SIG-M5 (cell line): ENCODE results near the gene ZDHHC14.
"Not testable (repeated sequence)": the region's sequence is repeated elsewhere in the genome, so short reads cannot be mapped to it uniquely, and the experiment has no call there.

Experiments used
- DNase-seq: peaks from one replicate; lab custom pipeline; 2025; lab: John Stamatoyannopoulos, UW

ZDHHC14 gene

DNA sequence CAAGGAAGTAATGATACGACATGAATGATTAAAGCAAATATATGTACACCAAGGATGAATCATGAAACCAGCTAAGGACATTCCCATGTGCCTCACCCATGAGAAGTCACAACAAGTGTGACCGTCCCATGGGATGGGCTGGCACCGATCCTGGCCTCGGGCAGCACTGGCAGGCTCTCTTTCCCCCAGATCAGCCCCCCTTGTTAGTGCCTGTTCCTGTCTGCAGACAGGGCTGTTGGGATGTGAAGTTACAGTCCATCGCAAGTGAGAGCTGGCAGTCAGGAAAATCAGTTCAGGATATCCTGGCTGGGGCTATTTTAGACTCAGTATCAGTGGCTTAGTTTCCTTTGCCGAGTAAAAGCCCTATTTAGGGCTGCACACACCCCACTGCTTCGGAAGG lies 312.9 kb downstream of the ZDHHC14 start:
- DNase-seq, result no peak

DNA sequence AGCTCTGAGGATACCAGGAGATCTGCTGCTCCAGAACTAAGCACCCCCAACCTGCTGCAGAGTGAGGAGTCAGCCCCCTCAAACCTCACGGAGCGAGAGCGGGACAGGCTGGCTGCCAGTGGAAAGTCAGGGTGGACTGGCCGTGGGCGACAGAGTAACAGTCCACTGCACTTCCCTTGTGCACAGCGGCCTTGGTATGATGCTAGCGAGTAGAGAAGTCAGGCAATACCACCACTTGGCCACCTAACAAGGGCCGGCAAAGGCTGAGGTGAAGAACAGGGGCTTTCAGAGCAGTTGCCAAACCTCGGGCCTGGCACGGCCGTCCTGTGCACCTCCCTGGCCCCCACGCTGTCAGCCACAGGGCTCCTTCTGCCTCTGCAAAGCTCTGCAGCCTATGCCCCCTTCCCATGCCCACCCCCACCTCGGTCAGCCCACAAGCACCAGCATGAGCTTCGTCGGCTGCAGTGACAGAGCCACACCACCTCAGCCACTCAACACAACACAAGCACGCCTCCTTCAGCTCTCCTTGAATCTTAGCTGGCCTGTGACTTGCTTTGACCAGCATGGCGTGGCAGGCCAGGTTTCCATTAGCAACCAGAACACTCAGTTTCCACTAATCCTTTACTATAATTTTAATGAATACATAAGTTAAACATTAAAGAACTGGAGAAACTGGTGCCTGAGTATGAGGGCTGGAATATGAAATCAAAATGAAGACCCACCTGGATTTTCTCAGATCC lies 314.5 kb downstream of the ZDHHC14 start:
- DNase-seq, result no peak

DNA sequence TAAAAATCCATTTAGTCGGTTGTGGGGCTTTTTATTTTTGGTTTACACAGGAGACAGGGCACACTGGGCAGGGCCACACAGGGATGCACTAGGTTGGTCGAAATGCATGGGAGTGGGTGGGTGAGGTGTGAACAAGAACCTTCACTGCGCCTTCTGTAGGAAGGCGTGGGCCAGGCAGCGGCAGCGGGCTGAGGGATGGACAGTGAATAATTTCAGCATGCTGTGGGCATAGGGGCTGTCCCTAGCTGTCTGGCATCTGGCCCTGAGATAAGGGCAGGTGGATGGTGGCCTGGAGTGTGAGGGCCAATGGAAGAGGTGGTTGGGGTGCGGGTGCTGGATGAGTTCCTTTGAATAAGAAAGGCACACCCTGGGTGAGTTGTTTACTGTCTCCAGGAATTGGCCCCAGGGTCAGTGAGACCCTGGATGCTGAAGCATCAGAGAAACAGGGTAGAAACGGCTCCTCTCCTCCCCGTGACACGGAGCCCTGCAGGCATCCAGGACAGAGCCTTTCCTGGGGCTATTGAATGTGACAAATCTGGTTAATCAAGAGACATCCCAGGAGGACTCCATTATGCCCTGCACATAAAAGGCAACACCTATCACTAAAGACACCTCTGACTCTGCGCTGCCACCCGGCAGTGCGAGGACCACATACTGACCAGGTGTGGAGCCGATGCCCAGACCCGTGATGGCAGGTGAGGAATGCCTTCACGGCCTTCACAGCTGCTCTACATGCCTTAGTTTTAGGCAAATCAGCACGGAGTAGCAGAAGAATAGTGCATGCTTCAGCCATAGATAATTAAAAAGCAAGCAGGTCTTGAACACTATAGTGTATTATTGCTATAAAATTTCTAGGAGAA lies 319.0 kb downstream of the ZDHHC14 start:
- no peak for DNase-seq

DNA sequence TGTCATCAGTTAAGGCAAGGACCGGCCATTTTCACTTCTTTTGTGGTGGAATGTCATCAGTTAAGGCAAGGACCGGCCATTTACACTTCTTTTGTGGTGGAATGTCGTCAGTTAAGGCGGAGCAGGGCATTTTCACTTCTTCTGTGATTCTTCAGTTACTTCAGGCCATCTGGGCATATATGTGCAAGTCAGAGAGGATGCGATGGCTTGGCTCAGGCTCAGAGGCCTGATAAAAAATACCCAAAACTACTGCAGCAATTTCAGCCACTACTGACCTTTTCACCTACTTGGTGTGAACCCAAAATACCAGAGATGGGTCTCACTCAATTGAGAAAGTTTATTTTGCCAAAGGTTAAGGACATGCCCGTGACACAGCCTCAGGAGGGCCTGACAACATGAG lies 325.4 kb downstream of the ZDHHC14 start:
- not testable (repeated sequence) for DNase-seq

DNA sequence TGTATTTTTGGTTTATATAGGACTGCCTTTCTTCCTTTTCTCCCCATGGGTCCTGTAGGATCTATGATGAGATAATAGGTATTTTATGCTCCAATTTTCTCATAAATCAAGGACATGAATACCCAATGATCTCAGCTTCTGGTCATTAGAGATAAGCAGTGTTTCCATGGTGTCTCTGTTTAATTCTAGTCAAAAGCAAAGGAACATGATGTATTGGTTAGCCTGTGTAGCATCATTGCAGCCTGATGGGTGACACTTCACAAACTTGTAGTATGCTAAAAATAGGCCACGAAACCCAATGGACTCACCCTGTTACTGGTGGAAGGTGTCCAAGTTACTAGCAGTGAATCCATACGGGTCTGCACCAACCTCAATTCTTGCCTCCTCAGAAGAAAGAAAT lies 325.9 kb downstream of the ZDHHC14 start:
- DNase-seq, result no peak

DNA sequence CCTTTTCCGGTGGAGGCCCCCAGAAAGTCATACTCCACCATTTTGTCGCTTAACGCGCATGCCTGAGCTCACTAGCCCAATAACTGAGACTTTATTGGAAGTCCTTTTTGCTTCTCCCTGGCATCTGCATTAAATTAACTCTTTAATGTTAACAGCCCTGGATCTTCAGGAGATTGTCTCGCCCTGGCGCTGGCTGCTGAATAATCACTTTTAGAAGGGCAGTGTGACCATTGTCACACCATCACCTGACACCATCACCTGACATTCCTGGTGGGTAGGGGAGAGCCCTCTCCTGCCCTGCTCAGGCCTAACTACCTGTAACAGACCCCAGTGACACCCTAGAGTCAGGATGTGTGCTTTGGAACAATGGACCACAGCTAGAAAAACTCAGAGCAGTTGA lies 326.6 kb downstream of the ZDHHC14 start:
- no peak for DNase-seq

DNA sequence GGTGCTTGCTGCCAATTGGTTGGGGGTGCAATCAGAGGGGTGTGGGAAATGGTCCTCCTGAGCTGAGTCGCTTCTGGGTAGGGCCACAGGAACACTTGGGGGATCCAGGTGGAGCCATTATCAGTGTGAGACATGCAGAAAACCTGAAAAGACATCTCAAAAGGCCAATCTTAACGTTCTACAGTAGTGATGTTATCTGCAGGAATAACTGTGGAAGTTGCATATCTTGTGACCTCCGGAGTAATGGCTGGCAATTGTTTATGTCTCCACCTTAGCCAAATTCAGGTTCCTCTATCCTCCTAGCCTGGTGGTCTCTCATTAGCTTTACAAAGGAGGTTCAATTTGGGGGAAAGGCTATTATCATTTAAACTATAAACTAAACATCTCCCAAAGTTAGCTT lies 327.2 kb downstream of the ZDHHC14 start:
- no peak for DNase-seq

DNA sequence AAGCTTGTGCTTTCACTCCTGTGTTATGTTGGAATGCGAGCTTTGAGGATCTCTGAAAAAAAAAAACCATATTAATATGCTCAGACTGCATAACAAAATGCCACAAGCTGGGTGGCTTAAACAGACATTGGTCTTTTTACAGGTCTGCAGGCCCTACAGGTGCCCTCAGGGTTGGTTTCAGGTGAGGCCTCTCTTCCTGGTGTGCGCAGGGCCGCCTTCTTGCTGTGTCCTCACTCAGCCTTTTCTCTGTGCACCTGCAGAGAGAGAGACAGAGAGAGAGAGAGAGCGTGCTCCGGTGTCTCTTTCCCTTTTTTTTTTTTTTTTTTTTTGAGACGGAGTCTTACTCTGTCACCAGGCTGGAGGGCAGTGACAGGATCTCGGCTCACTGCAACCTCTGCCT lies 327.9 kb downstream of the ZDHHC14 start:
- no peak for DNase-seq

DNA sequence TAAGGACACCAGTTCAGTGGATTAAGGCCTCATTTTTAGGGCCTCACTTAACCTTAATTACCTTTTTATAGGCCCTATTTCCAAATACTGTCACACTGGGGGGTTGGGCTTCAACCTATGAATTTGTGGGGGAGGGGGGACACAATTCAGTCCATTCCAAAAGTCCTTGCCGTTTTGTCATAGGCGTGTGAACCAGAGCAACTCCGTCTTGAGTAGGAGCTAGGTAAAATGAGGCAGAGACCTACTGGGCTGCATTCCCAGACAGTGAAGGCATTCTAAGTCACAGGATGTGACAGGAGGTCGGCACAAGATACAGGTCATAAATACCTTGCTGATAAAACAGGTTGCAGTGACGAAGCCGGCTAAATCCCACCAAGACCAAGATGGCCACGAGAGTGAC lies 328.6 kb downstream of the ZDHHC14 start:
- no peak for DNase-seq

DNA sequence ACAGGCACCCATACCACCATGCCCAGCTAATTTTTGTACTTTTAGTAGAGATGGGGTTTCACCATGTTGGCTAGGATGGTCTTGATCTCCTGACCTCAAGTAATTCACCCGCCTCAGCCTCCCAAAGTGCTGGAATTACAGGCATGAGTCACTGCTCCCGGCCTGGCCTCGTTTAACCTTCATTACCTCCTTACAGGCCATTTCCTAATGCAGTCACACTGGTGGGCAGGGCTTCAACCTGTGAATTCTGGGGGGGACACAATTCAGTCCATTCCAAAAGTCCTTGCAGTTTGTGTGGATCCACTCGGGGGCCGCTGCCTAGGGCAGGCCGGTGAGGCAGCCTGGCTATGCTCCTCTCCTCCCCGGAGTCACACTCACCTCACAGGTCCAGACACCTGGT lies 329.6 kb downstream of the ZDHHC14 start:
- DNase-seq, result no peak

DNA sequence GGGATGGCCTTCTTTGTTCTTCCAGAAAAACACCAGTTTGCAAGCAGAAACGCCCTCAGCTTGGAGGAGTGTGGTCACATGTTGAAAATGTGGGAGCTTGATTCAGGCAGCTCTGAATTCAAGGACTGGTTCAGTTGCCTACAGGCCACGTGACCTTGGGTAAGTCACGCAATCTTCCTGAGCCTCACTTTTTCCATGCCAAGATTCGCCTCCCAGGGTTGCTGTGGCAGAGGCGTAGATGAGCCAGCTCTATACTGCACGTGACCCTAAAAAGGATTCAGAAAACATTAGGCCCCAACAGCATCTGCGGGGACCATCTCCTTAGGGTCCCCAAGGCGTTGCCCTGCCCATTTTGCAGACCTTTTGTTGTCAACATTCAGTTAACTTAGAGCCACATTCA lies 330.1 kb downstream of the ZDHHC14 start:
- DNase-seq, result no peak

DNA sequence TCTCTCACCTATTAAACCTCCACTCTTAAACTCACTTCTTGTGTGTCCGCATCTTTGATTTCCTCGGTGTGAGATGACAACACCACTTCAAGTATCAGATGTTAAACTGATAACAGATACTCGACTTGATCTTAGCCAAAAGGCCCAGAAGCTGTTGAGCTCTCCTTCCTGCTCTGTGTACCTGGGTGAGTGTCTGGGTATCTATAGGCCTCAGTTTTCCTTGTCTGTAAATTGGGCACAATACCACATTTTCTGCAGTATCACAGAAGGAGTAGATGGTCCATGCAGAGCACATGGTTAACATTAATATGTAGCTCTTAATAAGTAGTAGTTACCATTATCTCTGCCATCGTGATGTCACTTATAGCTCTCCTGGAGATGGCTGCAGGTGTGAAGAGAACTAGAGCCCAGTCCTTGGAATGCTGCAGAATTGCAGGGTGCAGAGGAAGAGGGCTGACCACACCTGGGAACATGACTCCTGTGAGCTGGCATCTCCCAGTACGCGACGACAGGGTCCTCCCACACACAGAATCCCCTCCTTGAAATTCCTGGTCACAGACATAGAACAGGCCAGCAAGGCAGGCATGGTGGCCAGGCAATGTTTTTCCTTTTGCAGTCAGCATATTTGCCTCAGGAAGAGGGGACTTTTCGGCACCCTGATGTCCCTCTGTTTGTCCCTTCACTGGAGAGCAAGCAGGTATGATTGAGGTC lies 331.8 kb downstream of the ZDHHC14 start:
- no peak for DNase-seq

DNA sequence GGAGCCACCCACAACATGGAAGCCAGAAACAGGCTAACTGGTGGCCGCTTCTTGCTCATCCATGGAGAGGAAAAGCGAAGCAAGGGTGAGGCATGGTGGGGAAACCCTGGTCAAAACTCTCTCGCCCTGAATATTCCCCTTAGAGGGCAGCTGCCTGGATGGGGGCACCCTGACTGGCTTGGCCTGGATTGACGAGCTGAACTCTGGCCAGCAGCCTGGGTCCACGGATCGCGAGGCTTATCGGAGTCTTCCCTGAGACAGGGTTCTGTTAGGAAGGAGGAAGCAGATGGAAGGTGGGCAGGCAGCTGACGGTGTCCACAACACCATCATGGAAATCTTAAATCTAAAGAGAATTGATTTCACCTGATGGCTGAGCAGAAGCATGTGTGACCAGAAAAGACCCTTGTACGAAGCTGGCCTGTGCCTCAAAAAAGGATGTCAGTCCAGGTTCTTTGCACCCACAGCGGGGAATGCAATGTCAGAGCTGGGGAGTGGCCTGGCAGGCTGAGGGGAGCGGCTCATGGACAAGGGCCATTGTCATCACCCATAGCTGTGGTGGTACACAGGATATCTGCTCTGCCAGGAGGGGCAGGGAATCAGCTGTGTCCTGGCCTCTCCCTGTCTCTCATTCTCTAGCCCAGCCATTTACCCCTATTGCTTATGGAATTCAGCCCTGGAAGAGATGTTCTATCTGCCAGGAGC lies 332.6 kb downstream of the ZDHHC14 start:
- no peak for DNase-seq

DNA sequence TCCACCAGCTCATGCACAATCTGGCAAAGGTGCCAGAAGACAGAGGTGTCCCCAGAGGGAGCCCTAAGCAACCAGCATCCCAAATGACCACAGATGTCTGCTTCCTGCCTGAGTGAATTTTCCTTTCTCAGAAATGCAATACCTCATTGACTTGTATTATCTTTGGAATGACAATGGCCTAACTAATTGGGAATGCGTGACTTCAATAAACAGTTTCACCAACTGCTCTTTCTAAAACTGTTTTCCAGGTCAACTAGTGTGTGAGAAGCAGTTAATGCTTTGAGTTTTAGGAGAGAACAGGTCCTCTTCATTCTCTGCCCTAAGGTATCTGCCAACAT lies 333.1 kb downstream of the ZDHHC14 start:
- DNase-seq, result no peak

DNA sequence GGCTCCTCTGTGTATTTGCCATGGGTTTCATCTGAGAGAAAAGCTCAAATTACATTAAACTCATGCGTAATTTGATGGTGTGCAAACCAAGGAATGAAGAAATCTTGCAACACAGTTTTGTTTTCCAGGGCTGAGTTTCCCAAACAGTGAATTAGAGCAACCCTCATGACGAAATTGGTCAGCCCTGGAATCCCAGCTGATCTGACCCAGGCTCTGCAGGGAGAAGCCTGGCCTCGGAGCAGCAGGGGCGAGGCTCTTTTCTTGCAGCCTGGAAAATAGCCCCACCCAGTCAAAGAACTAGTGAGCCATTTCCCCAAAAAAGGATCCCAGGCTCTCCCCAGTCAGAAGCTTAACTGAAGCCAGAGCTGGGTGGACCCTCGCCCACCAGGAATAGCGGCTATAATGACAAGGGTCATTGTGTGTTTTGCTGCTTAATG lies 334.8 kb downstream of the ZDHHC14 start:
- DNase-seq, result no peak

DNA sequence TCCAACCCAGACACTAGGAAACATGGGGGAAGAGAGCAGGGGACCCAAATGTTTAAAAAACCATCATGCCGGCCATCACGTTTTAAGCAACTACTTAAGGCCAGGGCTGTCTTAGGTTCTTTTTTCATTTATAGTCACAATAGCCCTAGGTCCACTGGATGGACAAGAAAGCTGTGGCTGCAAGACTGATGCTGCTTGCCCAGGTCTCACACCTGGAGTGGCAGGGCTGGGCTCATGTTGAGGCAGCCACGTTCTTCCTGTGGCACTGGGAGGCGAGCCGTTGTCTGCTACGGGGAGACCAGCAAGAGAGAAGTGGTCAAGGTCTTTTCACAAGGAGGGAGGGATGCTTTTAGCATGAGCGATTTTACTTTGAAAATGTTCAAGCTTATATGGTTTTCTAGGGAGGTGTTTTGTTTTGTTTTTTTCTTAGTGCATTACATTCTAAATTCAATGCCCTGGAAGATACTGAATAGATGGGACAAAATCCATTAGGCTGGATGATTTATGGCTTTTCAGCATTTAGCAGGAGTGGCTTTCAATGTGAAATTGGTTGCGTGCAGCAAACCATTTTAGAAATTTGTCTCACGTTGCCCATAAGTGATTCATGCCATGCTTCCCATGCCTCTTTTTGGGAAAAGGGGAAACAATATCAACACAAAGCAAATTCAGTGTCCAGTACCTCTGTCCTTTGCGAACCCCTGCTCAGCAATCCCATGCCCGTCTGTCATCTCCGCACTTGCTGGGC lies 335.4 kb downstream of the ZDHHC14 start:
- DNase-seq, result no peak

DNA sequence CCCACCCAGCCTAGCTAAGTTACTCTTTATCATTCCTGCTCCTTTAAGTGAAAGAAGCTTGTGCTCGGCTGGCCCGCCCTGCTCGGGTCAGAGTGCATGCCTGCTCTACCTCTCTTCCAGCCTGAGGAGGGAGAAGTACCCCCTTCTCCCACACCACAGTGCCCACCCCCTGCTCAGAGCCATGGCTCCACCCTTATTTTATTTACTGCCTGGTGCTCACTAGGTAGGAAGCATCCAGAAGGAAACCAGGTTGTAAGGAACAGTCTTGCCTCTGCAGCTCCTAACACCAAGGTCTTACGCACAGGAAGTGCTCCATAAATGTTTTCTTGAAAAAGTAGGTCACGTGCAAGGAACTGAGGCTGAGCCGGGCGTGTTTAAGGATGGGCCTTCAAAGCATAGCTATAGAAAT lies 336.4 kb downstream of the ZDHHC14 start:
- no peak for DNase-seq

DNA sequence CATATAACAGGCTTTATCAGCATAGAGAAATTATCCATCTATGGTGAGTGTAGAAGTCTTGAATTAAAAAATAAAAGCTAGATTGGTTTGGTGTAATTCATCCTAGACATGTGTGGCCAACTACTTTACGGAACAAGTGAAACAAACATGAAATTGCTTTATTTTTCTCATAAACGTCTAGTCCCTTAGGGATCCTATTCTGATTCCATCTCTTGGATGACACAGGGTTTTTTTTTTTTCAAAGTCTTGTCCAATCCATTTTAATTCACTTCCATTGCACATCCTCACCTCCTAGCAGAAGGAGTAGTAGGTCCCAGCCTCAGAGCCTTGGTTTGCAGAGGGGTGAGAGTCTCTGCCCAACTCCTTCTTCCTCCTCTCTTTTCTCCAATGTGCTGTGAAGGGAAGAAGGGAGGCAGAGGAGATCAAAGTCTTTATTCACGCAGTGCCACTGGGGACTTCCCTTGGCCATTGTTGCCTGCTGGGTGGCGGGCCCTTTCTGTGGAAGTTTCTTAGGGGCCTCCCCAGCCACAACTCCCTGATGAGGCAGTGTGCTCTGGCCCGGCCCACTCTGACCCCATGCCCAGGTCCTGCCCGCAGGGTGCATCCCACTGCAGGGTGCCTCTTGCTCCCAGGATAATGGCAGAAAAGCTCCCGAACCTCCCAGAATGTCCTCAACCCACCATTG lies 337.7 kb downstream of the ZDHHC14 start:
- DNase-seq, result no peak

DNA sequence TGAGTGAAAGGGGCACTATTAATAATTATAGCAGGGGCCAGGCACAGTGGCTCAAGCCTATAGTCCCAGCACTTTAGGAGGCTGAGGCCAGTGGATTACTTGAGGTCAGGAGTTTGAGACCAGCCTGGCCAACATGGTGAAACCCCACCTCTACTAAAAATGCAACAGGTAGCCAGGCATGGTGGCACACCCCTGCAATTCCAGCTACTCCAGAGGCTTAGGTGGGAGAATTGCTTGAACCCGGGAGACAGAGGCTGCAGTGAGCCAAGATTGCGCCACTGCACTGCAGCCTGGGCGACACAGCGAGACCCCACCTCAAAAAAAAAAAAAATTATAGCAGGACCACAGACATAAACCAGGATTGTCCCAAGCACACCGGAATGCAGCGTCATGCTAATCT lies 340.0 kb downstream of the ZDHHC14 start:
- DNase-seq, result not testable (repeated sequence)

DNA sequence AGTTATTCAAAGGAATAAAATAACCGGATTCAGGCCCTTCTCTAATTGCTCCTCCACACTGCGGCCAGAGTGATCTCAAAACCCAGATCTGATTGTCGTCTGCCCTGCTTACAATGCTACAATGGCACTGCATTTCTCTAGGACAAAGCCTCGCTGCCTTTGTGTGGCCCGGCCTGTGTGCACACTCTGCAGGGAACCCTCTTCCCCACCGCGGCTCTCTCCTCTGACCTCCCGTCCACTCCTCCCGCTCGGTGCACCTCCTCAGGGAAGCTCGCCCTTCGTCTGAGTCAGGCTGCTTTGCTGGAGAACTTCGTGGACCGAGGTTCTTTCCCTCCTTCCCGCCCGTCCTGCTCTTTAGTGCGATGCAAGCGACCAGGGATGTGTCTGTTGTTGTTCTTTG lies 340.4 kb downstream of the ZDHHC14 start:
- no peak for DNase-seq

DNA sequence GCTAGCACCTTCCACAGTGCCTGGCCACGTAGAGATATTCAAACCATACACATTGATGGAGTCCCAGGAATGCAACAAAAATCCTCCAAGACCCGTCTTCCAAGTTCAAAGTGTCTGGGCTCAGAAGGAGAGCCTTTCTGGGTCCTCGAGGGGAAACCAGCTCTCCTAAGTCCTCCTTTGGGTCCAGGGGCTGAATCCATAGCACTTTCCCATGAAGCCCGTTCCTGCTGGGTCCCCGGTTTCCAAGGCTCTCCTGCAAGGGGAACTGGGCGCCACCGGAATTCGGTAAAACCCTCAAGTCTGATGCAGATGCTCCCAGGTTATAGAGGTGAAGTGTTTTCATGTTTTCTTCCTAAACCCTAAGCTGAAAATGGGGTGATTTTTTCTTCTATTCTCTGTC lies 340.8 kb downstream of the ZDHHC14 start:
- no peak for DNase-seq
